Ammon's horn (tissue), 1 donor: ENCODE data around the gene CRYM.

ENCODE experiments used
- DNase-seq: peaks from one replicate; pipeline ENCODE4 v3.0.0-alpha.2; 2016; ENCODE audit warnings: low spot score

The CRYM gene

DNA sequence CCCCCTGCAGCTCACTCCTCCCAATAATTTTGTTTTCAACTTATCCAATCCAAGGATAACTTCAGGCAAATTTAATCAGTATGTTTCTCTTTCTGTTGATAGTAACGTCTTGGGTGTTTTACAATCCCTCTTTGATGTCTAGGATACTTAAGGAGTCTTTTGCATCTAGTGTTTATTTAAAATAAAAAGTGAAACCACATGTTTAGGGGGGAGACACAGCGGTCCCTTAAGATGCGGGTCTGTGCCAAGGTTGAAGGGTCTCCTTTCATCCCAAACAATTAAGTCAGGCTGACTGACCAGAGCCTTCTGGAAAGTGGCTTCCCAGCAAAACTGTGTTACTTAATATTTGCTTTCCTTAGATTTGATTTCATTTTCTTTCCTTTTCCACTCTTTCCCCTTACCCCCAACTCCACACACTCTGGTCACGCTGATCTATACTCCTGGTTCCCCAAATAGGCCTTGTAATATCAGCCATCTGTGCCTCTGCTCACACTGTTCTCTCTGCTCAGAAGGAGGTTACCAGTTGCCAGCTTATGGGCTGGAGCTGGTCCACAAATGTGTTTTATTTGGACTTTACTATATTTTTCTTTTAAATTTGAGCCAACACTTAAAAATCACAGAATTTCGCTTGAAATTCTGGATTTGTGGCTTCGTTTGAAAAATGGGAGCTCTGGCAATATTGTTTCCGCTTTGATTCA, 33.4 kb downstream of the CRYM start:
- peak; percentile 11 for DNase-seq

GRCh38 chr16:21242756-21243155, 35.3 kb downstream of the CRYM start:
- DNase-seq = no peak

DNA sequence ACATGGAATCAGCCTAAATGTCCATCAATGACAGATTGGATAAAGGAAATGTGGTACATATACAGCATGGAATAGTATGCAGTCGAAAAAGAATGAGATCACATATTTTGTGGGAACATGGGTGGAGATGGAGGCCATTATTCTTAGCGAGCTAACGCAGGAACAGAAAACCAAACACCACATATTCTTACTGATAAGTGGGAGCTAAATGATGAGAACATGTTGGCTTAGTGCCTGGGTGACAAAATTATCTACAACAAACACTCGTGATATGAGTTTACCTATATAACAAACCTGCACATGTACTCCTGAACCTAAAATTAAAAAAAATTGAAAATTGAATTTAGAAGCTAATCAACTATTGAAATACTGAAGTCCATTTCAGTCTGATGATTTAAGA, 38.4 kb downstream of the CRYM start:
- DNase-seq = no peak

DNA sequence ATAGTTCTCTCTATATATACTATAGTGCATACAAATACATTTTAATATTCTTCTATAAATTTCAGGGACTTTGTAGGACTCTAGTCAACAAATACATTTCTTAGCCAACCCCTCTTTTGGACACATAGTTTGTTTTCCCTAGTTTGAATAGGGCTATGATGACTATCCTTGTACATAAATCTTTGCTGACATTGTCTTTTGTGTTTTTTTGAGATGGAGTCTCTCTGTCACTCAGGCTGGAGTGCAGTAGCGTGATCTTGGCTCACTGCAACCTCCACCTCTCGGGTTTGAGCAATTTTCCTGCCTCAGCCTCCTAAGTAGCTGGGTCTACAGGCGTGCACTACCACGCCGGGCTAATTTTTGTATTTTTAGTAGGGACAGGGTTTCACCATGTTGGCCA, 41.3 kb downstream of the CRYM start:
- no peak for DNase-seq

DNA sequence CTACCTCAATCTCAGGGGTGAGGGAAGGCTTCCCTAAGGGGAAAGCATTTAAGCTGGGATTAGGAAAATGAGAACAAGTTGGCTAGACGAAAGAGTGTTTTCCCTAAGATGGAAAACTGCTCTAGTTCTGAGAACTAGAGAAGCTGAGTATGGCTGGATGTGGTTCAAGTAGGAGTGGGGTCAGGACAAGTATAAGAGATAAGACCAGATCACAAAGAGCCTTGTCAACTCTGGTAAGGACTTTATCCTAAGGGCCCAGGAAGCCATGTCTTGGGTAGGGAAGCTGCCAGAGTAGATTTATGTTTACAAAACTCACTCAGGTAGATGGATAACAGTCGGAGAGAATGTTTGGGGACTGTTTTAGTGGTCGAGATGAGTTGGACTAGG, 42.9 kb downstream of the CRYM start:
- DNase-seq = no peak

GRCh38 chr16:21233521-21234150, 44.5 kb downstream of the CRYM start, which contains the start of gene ANKS4B:
Gene ANKS4B (plus strand): TSS chr16:21233699. CDS start chr16:21233738, 39 bp downstream.
- DNase-seq = no peak

DNA sequence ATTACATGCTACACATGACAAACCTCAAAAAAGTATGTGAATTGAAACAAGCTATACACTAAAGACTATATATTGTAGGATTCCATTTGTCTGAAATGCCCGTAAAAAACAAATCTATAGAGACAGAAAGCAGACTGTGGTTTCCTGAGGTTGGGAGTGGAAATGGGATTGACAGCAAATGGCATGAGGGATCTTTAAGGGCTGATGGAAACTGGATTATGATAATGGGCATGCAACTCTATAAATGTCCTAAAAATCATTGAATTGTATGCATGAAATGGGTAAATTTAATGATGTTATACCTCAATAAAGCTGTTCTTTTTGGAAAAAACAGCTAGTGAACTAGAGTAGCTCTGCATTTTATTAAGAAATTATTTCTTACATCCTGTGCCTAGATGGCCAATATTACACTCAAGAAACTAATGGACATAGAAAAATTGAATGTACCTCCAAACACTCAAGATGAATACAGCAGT, 45.0 kb downstream of the CRYM start:
- no peak for DNase-seq

- DNase-seq = no peak
Observed at GRCh38 chr16:21228361-21228872, 49.7 kb downstream of the CRYM start.

GRCh38 chr16:21227866-21228265, 50.2 kb downstream of the CRYM start:
- no peak for DNase-seq

- peak; percentile 34 for DNase-seq
Observed at GRCh38 chr16:21226749-21227148, 51.3 kb downstream of the CRYM start.

- no peak for DNase-seq
Observed at GRCh38 chr16:21224800-21225199, 53.3 kb downstream of the CRYM start.

DNA sequence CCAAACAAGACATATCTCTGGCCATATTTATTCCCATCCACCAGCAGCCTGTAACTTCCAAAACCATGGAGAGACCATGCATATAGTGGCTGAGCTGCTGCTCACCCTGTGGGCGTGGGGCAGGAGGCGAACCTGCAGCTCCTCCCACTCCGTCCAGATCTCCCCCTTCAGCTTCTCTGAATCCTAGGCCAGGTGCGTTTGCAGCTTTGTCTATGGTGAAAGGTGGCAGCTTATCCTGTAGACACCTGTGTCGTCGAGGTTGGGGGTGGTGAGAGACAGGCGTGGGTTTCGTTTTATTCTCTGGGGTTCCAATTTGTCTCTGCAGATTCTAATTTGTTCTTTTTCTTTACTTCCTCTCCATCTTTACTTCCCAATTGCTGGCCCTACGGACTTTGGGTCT, 54.3 kb downstream of the CRYM start:
- DNase-seq = no peak

- no peak for DNase-seq
Observed at GRCh38 chr16:21222495-21223337, 55.4 kb downstream of the CRYM start.

DNA sequence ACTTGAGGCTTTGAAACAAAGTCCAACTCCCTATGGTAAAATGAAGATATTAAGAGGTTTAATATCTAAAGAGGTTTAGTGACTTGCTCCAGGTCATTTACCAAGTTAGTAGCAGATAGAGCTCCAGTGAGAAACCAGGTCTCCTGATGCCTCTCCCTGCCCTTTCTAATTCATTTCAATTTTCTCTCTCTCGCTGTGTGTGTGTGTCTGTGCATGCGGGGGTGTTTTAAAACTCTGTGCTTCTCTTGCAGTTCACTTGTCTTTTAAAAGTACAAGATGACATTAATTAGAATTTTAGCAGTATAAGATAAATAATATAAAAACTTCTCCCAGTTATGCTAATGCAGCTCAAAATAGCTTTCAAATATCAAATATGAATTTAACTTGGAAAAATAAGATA, 58.5 kb downstream of the CRYM start:
- DNase-seq = no peak

DNA sequence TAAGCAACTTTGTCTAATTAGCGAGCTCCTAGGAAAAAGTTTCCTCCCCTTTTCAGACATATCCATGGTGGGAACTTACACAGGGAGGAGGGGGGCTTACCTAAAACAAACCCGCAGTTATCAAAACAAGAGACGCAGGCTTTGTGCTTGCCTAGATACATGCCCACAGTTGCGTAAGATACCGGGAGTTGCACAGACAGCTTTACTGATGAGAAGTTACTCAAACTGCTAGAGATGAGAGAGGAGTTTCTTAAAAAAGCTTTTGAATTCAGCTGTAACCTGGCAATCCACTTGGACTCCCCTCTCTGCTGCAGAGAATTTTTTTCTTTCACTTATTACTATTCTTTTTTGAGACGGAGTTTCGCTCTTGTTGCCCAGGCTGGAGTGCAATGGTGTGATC, 59.9 kb downstream of the CRYM start:
- DNase-seq = no peak

DNA sequence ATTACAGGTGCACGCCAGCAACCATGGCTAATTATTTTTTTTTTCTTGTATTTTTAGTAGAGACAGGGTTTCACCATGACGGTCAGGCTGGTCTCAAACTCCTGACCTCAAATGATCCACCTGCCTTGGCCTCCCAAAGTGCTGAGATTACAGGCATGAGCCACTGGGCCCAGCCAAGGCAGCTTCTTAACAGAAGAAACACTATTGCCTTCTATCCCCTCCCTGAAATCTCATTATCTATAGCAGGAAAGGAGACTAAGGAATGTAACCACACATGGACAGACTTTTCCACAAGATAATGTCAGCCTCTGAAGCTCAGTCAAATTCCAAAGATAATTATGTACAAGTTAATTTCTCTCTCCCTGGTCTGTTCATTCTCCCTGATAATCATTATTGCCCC, 61.0 kb downstream of the CRYM start:
- no peak for DNase-seq

DNA sequence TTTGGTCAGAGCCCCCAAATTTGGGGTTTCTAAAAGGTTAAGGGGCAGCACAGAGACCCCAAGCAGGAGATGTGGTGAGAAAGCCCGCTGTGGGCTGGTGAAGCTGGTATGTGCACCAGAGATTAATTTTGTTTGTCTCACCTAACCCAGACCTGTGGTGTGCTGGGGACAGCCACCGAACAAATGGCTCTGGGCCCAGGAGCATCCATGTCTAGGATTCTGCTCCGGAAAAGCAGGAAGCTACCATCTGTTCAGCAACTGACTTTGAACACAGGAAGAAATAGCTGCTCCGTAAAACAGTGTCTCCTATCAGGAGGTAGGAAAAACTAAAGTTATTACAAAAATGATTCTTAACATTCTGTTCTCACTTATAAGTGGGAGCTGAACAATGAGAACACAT, 64.0 kb downstream of the CRYM start:
- DNase-seq = no peak

DNA sequence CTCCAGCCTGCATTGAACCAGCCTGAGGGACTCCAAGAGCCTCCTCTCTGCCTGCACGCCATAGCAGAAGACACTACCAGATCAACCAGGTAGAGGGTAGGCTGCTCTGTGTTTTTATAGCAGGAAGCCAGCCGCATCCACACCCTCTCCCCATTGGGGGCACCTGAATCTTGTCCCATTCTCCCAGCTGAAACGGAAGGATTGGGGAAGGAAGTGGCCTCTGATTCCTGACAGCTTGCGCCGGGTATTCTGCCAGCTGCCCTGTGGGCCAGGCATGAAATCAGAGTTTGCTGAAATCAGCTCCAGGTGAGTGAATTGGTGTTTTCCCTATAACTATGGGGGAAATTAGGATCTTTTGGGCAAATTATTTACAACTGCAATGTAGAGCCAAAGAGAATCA, 66.6 kb downstream of the CRYM start, which contains the start of gene ZP2:
Gene ZP2 (minus strand): TSS at position 89 of the 400 bp plus-strand sequence. CDS start 27 bp downstream, at position 62.
- DNase-seq = no peak
